Activated CD8-positive, alpha-beta memory T cell treated with anti-CD3 and anti-CD28 coated beads for 48 hours (primary cell): ENCODE measurements around the gene TAS2R60.
"Not testable (repeated sequence)": the region's sequence is repeated elsewhere in the genome, so short reads cannot be mapped to it uniquely, and the experiment has no call there.

Experiments
- DNase-seq, 3 experiments: peaks; one replicate each; pipeline ENCODE4 v3.0.0-alpha.2; 2020; ENCODE audit warnings: low read depth in 2 of 3, low spot score in 2 of 3

The TAS2R60 gene, protein sequence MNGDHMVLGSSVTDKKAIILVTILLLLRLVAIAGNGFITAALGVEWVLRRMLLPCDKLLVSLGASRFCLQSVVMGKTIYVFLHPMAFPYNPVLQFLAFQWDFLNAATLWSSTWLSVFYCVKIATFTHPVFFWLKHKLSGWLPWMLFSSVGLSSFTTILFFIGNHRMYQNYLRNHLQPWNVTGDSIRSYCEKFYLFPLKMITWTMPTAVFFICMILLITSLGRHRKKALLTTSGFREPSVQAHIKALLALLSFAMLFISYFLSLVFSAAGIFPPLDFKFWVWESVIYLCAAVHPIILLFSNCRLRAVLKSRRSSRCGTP

DNA sequence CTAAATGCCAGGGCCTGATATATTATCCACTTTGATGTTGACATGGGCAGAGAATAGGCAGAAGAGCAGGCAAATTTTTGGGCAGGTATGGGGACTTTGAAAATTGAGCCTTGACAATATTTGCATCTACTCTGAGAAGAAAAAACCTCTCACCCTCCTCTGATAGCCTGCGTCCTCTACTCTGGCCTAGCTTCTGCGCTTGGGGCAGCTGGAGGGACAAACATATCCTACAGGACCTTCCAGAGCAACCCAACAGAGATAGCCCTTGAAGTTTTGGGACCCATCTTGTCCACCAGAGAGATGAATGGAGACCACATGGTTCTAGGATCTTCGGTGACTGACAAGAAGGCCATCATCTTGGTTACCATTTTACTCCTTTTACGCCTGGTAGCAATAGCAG, at the start of gene TAS2R60:
TSS of gene TAS2R60 (plus strand) at position 301 of the 400 bp plus-strand sequence. CDS start at position 301, 0 bp downstream.
- no peak for DNase-seq

DNA sequence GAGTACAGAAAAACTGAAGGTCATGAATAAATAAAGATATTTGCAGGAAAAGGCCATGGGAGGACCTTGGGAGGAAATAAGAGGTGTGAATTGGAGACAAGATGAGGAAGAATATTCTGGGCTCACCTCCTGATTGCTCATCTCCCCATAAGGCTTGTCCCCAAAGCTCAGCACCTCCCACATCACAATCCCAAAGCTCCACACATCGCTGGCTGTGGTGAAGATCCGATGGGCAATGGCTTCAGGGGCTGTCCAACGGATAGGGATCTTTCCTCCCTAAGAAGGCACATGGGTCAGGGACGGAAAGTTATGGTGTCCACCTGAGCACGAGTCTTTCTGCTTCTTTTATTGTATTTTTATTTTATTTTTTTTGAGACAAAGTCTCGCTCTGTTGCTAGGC, 49.2 kb upstream of the TAS2R60 start:
- DNase-seq: no peak

DNA sequence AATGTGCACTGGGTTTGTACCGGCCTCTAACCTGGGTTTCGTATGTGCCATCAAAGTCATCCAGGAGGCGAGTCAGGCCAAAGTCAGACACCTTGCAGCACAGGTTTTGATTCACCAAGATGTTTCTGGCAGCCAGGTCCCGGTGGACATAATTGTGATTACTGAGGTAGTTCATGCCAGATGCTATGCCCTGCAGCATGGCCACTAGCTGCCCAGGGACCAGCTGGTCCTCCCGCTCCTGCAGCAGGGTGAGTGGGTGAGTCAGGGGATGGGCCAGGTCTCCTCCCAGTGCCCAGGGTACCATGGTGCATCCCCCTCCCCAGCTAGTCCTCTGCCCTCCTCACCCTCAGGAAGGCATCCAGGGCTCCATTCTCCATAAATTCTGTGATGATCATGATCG, 48.5 kb upstream of the TAS2R60 start:
- no peak for DNase-seq

DNA sequence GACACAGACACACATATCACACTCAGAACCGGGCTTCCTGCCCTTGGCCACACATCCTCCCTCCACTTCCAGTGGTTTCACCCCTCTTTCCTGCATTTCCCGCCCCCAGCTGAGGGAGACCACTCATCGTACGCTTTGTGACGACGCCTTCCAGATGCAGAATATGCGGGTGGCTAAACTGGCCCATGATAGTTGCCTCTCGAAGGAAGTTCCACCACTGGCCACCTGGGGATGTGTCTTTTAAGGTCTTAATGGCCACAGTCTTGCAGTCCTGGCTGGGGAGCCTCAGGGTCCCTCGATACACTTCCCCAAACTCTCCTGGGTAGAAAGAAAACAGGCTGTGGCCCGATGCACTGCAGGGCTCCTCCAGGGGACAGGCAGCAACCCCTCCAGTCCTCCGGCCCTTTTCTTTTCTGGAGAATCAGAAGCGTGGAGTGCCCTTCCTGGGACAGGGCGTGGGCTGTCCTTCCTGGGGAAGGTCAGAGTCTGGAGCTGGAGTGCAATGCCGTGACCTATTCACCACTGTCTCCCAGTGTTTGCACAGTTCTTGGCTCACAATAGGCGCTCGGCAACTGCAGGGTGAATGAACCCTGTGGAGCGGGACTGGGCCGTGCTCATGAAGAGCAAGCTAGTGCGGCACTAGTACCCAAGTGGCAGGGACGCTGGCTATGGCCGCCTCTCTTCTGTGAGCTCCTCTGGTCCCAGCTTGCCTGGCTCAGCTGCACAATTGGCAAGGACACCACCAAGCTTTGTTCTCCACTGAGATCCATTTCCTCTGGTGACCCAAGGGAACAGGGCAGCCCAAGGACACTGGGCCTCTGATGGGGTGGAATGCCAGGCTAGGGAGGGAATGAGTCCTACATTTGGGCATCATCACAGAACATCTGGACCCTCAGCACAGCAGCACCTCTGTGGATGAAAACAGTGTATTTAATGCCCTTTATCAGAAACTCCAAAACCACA, 47.8 kb upstream of the TAS2R60 start:
- no peak for DNase-seq

DNA sequence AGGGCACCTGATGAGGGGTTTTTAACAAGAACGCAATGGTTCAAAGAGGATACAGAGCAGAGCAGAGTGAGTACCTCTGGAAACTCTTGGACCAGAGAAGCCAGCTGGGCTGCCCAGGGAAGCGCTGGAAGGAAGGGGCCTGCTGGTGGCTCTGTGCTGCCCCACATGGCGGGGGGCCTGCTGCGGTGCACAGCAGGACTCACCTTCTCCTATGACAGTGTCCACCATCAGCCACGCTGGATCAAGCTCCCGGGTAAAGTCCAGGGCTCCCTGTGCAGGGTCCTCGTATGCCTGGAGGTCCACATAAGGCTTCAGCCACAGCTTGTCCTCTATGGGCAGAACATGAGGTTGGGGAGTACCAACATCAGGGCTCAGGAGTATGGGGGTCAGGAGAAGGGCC, 47.1 kb upstream of the TAS2R60 start:
- no peak for DNase-seq

DNA sequence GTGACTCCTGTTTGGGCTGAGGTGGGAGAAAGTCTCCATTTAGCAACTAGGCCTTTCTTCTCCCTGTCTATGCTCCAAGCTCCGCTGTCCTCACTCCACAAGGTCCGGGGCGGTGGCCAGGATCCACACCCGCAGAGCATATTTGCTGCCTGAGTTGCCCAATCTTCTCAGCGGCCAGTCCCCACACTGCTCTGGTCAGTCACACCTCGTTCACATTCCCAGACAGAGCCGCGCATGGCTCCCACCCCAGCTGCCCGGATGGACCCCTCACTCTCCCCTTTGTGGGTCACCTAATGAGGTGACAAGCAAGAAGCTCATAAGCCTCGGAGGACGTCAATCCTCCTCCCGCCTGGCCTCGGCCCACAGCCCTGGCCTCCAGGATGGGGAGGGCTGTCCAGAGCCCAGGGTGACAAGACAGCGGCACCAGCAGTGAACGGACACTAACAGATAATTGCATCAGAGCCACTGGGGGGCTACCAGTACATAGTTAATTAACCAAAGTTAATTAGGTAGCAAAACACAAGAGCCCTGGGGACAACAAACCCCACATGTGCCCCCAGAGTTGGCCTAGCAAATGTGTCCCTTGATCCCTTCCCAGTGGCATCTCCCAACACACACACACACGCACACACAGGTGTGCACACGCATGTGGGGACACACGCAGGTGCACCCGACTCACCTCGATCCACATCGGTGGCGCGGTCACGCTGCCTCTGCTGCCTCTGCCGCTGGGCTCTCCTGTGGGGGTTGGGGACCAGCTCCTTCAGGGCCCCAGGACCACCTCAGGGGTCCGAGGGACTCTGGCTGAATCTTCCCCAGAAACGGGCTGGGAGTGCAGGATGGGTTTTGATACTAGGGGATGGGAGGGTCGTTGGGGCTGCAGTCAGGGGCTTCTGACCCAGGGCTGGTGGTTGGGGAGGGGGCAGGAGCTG, 46.4 kb upstream of the TAS2R60 start:
- DNase-seq: no peak

DNA sequence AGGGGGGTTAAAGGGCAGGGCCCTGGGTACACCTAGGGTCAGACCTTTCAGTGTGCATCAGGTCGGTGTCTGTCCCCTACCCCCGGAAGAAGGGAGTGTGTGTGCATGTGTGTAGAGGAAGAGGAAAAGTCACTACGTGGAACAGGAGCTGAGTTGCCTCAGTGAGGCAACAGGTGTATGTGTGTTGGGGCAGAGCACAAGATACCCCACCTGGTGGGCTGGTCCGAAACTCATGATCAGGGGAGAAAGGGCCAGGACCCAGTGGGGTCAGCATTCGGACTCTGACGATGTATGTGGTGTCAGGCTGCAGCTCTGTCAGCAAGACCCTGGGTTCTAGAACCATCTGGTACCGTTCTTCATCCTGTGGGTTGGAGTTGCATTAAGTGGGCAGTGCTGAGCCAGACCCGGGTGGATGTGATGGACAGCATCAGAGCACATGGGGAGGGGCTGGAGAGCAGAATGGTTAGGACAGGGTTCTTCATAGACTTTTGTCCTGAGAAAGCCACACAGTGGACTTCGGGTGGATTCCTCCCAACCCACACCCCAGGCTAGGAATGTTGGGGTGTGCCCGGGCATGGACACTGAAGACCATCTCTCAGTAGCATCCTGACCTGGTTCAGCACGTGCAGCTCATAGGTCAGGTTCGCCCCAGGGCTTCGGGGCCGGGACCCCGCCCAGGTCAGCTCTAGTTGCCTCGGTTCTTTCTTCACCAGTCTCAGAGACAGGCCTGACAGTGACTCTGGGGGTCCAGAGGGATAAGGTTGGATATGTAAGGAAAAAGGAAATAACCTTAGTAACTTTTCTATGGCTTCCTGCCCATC, 45.3 kb upstream of the TAS2R60 start:
- no peak for DNase-seq

DNA sequence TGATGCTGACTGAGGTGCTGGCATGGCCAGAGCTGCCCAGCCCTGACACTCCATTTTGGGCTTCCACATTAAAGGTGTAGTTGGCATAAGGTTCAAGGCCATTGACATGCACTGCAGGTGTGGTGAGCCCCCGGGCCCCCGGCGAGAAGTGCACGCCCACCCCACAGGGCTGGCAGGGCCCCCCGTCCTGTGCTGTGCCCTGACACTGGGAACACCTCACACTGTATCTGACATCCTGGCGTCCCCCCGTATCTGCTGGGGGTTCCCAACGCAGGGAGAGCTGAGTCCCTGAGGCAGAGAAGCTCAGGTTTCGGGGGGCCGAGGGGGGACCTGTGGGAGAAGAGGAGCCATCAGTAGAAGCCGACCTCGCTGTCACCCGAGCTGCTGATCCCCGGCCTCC, 44.6 kb upstream of the TAS2R60 start:
- DNase-seq: no peak

DNA sequence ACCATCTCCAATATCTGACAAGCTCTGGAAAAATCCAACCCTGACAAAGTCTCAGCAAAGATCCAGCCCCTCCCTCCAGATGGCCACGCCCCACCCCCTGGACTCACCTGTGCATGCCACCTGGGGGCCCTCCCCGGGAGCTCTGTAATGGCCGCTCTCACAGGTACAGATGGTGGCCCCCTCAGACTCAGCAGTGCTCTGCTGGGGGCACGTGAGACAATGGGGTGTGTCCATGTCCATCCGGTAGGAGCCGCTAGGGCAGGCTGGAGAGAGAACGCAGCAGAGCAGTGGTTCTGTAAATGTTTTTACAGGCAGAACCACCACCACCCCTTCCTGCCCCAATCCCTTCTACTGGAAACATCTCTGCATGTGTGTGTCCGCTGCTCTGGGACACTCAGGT, 44.1 kb upstream of the TAS2R60 start:
- DNase-seq: no peak

DNA sequence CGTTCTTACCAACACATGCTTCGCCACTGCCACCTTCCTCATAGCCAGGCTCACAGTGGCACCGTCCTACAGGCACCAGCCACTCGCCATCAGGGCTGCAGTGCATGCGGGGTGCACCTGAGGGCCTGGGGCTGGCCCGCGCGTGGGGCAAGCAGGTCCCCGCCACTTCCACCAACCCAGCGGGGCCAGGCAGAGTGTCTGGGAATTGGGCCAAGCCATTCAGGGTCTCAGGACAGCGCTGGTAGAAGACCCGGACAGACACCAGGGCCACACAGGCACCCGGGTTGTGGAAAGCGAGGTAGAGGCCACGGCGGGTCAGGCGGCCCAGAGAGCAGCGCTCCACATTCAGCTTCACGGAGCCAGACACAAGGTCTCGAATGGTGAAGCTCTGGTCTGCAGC, 43.6 kb upstream of the TAS2R60 start:
- no peak for DNase-seq

DNA sequence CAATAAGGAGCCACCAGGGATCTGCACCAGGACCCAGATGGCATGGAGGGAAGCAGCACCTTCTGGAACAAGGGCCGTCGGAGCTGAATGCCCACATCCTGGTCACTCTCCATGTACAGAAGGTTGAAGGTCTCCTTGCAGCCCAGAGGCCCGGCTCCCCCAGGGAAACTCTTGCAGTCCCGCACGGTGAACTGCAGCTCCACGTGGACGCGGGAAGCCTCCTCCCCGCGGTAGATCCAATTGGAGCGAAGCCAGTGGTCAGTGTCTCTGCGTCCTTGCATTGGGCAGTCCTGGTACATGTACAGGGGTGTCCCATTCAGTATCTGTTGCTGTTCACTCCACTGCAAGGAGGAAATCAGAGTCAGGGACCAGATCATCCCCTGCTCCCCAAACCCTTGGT, 42.0 kb upstream of the TAS2R60 start:
- no peak for DNase-seq

DNA sequence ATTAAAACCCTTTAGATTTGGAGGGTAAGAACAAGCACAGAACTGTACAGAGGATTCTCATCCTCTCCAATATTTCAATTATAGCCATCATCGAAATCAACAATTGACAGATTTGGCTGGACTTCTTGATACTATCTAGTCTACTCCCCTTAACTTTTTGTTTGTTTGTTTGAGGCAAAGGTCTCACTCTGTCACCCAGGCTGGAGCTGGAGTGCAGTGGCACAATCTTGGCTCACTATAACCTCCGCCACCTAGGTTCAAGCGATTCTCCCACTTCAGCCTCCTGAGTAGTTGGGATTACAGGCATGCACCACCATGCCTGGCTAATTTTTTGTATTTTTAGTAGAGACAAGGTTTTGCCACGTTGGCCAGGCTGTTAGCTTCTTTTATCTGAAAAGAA, 41.0 kb upstream of the TAS2R60 start:
- DNase-seq: not testable (repeated sequence)

DNA sequence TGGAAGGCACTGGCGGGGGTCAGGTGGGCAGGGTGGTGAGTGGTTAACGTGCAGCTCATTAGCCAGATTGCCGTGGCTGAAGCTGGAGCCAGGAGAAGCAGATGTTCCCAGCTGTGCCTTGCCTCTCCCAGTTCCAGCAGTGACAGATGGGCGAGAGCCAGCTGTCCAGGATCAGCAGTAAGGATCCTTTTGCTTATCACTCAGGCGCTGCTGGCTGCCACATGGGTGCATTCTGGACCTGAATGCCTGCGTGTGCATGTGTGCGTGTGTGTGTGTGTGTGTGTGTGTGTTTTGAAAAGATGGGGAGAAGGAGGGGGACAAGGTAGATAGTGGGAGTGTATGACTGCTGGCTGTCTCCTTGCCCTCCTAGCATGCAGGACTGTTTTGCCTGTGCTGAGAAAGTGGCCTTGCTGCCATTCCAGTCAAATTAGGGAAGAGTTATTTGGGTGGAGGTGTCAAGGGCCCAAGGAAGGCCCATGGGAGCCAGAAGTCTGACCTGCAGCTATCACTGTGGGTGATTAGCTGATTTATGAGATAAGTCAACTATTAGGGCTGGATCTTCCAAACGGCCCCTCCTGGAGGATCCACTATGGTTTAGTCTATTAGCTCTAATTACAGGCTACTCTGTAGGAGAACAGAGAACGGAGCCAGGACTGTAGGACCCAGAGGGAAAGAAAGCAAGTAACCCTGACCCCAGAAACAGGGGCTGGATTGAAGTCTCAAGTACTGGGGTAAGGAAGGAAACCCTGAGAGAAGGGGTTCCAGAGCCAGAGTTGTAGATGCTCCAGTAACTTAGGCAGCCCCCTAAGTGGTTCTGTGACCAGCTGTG, 37.9 kb upstream of the TAS2R60 start:
- no peak for DNase-seq

DNA sequence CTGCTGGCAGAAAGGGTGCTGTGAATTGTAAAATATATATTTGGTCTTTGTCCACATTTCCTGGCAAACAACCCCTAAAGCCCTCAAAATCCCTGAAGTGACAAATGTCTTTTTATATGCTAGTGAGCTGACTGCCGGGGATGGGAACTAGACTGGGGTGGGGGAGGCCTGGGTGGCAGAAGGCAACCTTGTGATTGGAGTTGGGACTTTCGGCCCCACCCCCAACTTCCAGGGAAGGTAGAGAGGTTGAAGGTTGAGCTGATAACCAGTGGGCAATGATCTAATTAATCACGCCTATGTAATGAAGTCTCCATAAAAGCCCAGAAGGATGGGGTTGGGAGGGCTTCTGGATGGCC, 37.3 kb upstream of the TAS2R60 start:
- DNase-seq: no peak

DNA sequence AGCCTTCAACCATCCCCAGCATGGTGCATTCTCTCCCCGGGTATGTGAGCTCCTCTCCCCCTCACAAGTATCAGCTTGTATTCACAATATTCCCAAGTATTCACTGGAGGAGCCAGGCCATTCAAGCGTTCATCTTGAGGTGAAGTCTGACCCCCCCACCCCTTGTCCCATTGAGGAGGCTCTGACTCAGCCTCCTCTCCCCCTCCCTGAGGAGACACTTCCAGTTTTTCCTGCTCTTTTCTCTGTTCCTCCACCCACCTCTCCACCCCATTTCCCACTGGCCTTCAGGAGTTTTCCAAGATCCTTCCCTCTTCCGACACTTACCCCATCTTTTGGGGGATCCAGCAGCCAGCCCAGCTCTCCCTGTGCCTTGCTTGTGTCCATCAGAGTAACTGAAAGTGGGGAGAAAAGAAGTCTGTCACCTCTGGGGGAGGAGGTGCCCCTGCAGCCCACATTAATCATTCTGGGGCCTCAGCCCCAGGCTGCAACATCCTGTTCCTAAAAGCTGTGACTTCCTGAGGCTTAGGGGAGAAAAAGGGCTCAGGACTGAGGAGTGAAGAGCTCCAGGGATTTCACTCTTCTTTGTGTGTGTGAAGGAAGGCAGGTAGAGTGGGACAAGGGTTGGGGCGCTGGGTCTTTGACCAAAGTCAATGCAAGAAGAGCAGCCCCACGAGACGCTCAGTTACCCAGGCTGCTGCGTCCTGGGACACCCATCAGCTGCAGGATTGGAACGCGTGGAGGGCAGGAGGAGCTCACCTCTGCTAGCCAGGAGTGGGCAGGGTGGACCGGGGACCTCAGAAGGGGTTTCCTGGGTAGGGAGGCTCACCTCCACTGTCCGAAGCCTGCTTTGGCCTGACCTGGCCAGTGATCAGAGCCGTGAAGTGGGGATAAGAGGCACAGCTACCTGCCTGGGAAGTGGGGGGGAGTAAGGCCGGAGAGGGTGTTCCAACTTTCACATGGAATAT, 35.7 kb upstream of the TAS2R60 start:
- DNase-seq: no peak

DNA sequence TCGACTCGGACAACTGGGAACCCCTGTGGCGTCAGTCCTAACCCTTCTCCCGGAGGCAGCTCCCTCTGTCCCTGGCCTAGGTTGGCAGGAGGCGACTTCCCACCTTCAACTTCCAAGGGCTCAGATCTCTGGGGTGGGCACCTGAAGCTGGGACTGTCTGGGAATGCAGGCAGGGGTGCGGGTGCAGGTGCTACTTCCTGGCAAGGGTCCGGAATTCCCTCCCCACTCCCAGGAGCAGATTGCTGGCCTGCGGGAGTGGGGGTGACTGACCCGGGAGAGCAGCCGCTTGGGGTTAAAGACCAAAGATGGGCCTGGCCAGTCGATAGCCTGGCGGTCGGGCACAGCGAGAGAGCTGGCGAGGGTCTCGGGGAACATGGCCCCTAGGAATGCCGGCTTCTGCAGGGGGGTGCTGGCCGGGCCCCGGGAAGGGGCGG, 35.0 kb upstream of the TAS2R60 start:
- DNase-seq: no peak

DNA sequence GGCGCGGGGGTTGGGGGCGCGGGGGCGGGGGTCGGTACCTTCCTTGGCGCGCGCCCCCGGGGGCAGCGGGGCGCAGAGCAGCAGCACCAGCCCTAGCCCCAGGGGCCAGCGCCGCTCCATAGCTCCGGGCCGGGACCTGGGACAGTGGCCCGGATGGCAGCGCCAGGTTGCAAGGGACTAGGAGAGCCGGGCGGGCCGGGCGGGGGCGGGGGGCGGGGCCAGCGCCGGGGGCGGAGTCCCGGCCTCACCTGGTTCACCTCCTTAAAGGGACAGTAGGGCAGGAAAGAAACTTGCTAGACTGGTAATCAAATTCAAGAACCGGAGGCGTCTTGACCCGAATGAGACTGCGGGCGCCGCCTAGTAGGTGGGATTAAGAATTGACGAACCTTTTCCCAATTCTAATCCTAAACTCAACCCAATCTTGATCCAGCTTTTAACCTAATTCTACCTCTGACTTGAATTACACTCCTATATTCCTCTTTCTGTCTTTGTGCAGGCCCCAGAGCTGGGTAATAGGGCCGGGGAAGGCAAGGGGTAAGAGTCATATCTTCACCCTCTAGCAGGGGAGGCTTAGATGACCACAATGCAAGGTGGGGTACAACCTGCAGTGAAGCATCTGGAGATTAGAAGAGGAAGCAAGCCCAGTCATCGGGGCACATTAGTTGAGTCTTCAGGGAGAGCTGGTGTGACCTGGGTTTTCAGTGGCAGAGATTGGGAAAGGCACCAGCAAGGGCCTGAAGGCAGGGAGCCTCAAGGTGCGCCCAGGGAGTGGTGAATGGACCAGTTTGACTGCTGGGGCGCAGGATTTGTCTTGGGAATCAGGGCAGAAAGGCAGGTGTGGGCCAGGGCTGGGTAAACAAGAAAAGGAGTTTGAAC, 34.3 kb upstream of the TAS2R60 start, which contains the start of gene EPHA1:
TSS of gene EPHA1 (minus strand) at position 171 of the 876 bp plus-strand sequence. CDS start at position 120, 51 bp downstream.
- no peak for DNase-seq
